ENCODE results near the gene BRK1. TPM values are rescaled to one million over a fixed set of nuclear protein-coding genes. Genes with fewer than 3 reads are reported as not detected.
"Not testable (repeated sequence)": the region's sequence is repeated elsewhere in the genome, so short reads cannot be mapped to it uniquely, and the experiment has no call there.

Gene BRK1
- total RNA-seq, 1 experiment from 2014 or later, result 86.3 TPM

GRCh38 chr3:10175334-10175733 lies 59.9 kb downstream of the BRK1 start:
- not testable (repeated sequence) for DNase-seq (ENCODE audit: extremely low read depth, low read depth)

- not testable (repeated sequence) for DNase-seq (ENCODE audit: extremely low read depth, low read depth)
Observed at GRCh38 chr3:10176150-10176549, 60.7 kb downstream of the BRK1 start.

Other genes starting within 250 kb of the BRK1 start
- gene CIDEC, start 235.4 kb upstream of the BRK1 start, total RNA-seq (2014; rRNA removed; shearing (Covaris generic)), result not detected in 2 replicates
- gene JAGN1, start 225.1 kb upstream of the BRK1 start, total RNA-seq (2014; rRNA removed; shearing (Covaris generic)), result 30.2 and 35.3 TPM in 2 replicates
- 0.12 and 0.23 TPM in 2 replicates for gene IL17RE, start 212.8 kb upstream of the BRK1 start, total RNA-seq (2014; rRNA removed; shearing (Covaris generic))
- 18.7 and 24.4 TPM in 2 replicates for gene IL17RC, start 198.6 kb upstream of the BRK1 start, total RNA-seq (2014; rRNA removed; shearing (Covaris generic))
- gene CRELD1, start 181.8 kb upstream of the BRK1 start, total RNA-seq (2014; rRNA removed; shearing (Covaris generic)), result 12.8 and 13.6 TPM in 2 replicates
- 0.45 and 0.72 TPM in 2 replicates for gene PRRT3, start 163.3 kb upstream of the BRK1 start, total RNA-seq (2014; rRNA removed; shearing (Covaris generic))
- 63.7 and 71.2 TPM in 2 replicates for gene EMC3, start 128.8 kb upstream of the BRK1 start, total RNA-seq (2014; rRNA removed; shearing (Covaris generic))
- 18.2 and 21.0 TPM in 2 replicates for gene FANCD2, start 89.2 kb upstream of the BRK1 start, total RNA-seq (2014; rRNA removed; shearing (Covaris generic))
- gene FANCD2OS, start 7.4 kb upstream of the BRK1 start, total RNA-seq (2014; rRNA removed; shearing (Covaris generic)), result not detected in 2 replicates
- 42.4 and 52.4 TPM in 2 replicates for gene VHL, start 26.1 kb downstream of the BRK1 start, total RNA-seq (2014; rRNA removed; shearing (Covaris generic))
- gene IRAK2, start 49.2 kb downstream of the BRK1 start, total RNA-seq (2014; rRNA removed; shearing (Covaris generic)), result 2.1 and 2.2 TPM in 2 replicates
- gene TATDN2, start 132.8 kb downstream of the BRK1 start, total RNA-seq (2014; rRNA removed; shearing (Covaris generic)), result 7.2 and 10.1 TPM in 2 replicates
- gene GHRL, start 177.3 kb downstream of the BRK1 start, total RNA-seq (2014; rRNA removed; shearing (Covaris generic)), result not detected in 2 replicates
- 87.8 and 88.7 TPM in 2 replicates for gene SEC13, start 205.4 kb downstream of the BRK1 start, total RNA-seq (2014; rRNA removed; shearing (Covaris generic))